Vagina (tissue), 2 donors: ENCODE data around the gene ARL5A. TPM values are rescaled to one million over a fixed set of nuclear protein-coding genes. Genes with fewer than 3 reads are reported as not detected.

Experiments
- DNase-seq, 2 donors: peaks; one replicate each; pipeline ENCODE4 v3.0.0-alpha.2; 2017; ENCODE audit errors: extremely low spot score in 2 of 2
- H3K27ac ChIP-seq: fragments of 200-600 bp; sonication (generic); one replicate; pipeline ENCODE4 v1.5.1; 2019
- H3K27me3 ChIP-seq: fragments of 200-600 bp; sonication (generic); one replicate; pipeline ENCODE4 v1.5.1; 2019
- H3K36me3 ChIP-seq, 2 donors: fragments of 200-600 bp; sonication (generic); one replicate each; pipeline ENCODE4 v1.5.1; 2017 to 2019
- H3K4me1 ChIP-seq: fragments of 200-600 bp; sonication (generic); one replicate; pipeline ENCODE4 v1.5.1; 2019
- H3K4me3 ChIP-seq, 2 donors: fragments of 200-600 bp; sonication (generic); 1 replicate in 1 of 2; 2 replicates in 1 of 2; pipeline ENCODE4 v1.5.1; 2016 to 2019
- H3K9me3 ChIP-seq: fragments of 200-600 bp; sonication (generic); one replicate; pipeline ENCODE4 v1.5.1; 2019
- CTCF ChIP-seq, 3 experiments: fragments of 450-650 bp in 2 of 3; fragments of 200-600 bp in 1 of 3; sonication (generic) in 1 of 3; IDR thresholded peaks; one replicate each; pipeline ENCODE4 v1.5.1; 2017 to 2019; ENCODE audit warnings: antibody characterized with exemption in 3 of 3, mild to moderate bottlenecking in 2 of 3, moderate library complexity in 2 of 3
- POLR2A ChIP-seq, 2 donors: fragments of 450-650 bp; IDR thresholded peaks; one replicate each; pipeline ENCODE4 v1.6.1; 2017; ENCODE audit warnings: antibody characterized with exemption in 2 of 2, mild to moderate bottlenecking in 2 of 2, moderate library complexity in 2 of 2
- POLR2AphosphoS5 ChIP-seq, 2 donors: sonication (generic); formaldehyde crosslinking; IDR thresholded peaks; one replicate each; pipeline ENCODE4 v1.9.0; 2017; ENCODE audit warnings: antibody characterized with exemption in 2 of 2, mild to moderate bottlenecking in 2 of 2, low read depth in 1 of 2; ENCODE audit not compliant: insufficient read depth in 1 of 2
- intact Hi-C: fragments of 100-400 bp; cut with DNase I; formaldehyde crosslinking; loops from one replicate; pipeline ENCODE4 v1.15.1; 2023
- total RNA-seq: library from RNA; depleted of rRNA; stranded (reverse); fragments of >200 nt; gene quantifications from one replicate; pipeline ENCODE4 v1.2.3, GENCODE V29; 2016

The ARL5A gene
- total RNA-seq, 1 donor from 2014 or later, result 32.9 TPM

- H3K36me3 ChIP-seq, result no peaks in the 10 kb centered on the region
- H3K27ac ChIP-seq, result no peak overlapping the region
- no peak overlapping the region for H3K4me3 ChIP-seq
- DNase-seq, result no peak
- intact Hi-C loops, result no loop called here
- no peak for TF ChIP-seq POLR2AphosphoS5 (IDR thresholded peaks at IDR 0.05; ENCODE audit: insufficient read depth in 1 of 2, low read depth in 1 of 2)
- TF ChIP-seq POLR2A (IDR thresholded peaks at IDR 0.05), result no peak
- TF ChIP-seq CTCF (IDR thresholded peaks at IDR 0.05), result no peak
- no peaks in the 10 kb centered on the region for H3K27me3 ChIP-seq
- H3K4me1 ChIP-seq, result no peaks in the 10 kb centered on the region
- no peaks in the 10 kb centered on the region for H3K9me3 ChIP-seq
These were observed 35.1 kb downstream of the ARL5A start for GRCh38 chr2:151793123-151793522.

- H3K36me3 ChIP-seq, result no peaks in the 10 kb centered on the region
- intact Hi-C loops, result no loop called here
- no peak for DNase-seq
- H3K27ac ChIP-seq, result no peak overlapping the region
- no peaks in the 10 kb centered on the region for H3K9me3 ChIP-seq
- TF ChIP-seq POLR2A (IDR thresholded peaks at IDR 0.05) (no peak), CTCF (IDR thresholded peaks at IDR 0.05) (no peak), POLR2AphosphoS5 (IDR thresholded peaks at IDR 0.05; ENCODE audit: insufficient read depth in 1 of 2, low read depth in 1 of 2) (no peak)
- no peak overlapping the region for H3K4me3 ChIP-seq
- H3K4me1 ChIP-seq, result no peaks in the 10 kb centered on the region
- H3K27me3 ChIP-seq, result no peaks in the 10 kb centered on the region
These were observed 35.6 kb downstream of the ARL5A start for GRCh38 chr2:151792589-151792988.

- Histone ChIP-seq H3K27ac (no peak overlapping the region), H3K4me3 (no peak overlapping the region), H3K27me3 (no peaks in the 10 kb centered on the region), H3K4me1 (no peaks in the 10 kb centered on the region), H3K9me3 (no peaks in the 10 kb centered on the region), H3K36me3 (no peaks in the 10 kb centered on the region)
- no peak for DNase-seq
- no peak for TF ChIP-seq CTCF (IDR thresholded peaks at IDR 0.05)
- no peak for TF ChIP-seq POLR2AphosphoS5 (IDR thresholded peaks at IDR 0.05; ENCODE audit: insufficient read depth in 1 of 2, low read depth in 1 of 2)
- TF ChIP-seq POLR2A (IDR thresholded peaks at IDR 0.05), result no peak
- intact Hi-C loops, result no loop called here
These were observed 36.7 kb downstream of the ARL5A start for GRCh38 chr2:151791545-151791944.

DNA sequence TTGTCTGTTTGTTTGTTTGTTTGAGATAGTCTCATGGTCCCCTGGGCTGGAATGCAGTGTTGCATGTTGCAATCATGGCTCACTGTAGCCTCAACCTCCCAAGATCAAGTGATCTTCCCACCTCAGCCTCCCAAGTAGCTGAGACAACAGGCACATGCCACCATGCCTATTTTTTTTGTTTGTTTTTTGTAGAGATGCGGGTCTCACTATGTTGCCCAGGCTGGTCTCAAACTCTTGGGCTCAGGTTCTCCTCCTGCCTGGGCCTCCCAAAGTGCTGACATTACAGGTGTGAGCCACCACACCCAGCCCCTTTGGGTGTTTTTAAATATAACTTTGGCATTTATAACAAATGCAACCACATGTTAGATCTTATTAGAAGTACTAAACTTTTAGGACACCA, 37.5 kb downstream of the ARL5A start:
- H3K27me3 ChIP-seq, result no peaks in the 10 kb centered on the region
- H3K4me3 ChIP-seq, result no peak overlapping the region
- no peak overlapping the region for H3K27ac ChIP-seq
- intact Hi-C loops, result no loop called here
- TF ChIP-seq POLR2A (IDR thresholded peaks at IDR 0.05) (no peak), CTCF (IDR thresholded peaks at IDR 0.05) (no peak), POLR2AphosphoS5 (IDR thresholded peaks at IDR 0.05; ENCODE audit: insufficient read depth in 1 of 2, low read depth in 1 of 2) (no peak)
- no peaks in the 10 kb centered on the region for H3K4me1 ChIP-seq
- no peaks in the 10 kb centered on the region for H3K36me3 ChIP-seq
- no peaks in the 10 kb centered on the region for H3K9me3 ChIP-seq
- DNase-seq, result no peak

DNA sequence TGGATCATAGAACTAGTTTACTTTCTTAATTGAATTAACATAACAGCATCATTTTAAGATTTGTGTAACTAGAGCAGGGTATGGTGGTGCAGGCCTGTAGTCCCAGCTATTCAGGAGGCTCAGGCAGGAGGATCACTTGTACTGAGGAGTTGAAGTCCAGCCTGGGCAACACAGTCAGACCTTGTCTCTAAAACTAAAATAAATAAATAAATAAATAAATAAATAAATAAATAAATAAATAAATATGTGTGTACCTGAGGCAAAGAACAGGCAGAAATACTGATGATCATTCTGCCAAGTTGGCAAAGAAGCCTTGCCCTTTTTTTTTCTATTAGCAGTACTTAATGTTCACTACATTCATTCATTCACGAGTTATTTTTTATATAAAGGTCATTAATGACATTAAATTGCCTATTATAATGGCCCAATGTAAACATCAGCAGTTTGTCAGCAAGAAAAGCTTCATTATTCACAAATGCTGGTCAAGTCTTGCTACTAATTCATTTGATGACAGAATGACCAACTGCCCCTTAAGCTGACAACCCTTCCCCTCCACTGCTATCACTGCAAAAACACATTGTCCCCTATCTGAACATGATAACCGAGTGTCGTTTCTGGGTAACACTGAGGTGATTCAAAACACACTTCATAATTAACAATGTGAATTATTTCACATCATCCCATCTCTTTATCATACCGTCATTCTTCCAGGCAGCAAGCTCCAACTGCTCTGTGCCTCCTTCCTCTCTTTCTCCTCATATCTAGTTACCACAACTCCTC, 39.0 kb downstream of the ARL5A start:
- DNase-seq, result no peak
- TF ChIP-seq POLR2AphosphoS5 (IDR thresholded peaks at IDR 0.05; ENCODE audit: insufficient read depth in 1 of 2, low read depth in 1 of 2) (no peak), POLR2A (IDR thresholded peaks at IDR 0.05) (no peak), CTCF (IDR thresholded peaks at IDR 0.05) (no peak)
- Histone ChIP-seq H3K4me3 (no peak overlapping the region), H3K4me1 (no peaks in the 10 kb centered on the region), H3K27me3 (no peaks in the 10 kb centered on the region), H3K36me3 (no peaks in the 10 kb centered on the region), H3K27ac (no peak overlapping the region), H3K9me3 (no peaks in the 10 kb centered on the region)
- intact Hi-C loops, result no loop called here
